8988T (cell line): ENCODE data around the gene TRIP11.

Source experiments
- DNase-seq: peaks from one replicate; pipeline ENCODE4 v3.0.0; 2011

The TRIP11 gene

DNA sequence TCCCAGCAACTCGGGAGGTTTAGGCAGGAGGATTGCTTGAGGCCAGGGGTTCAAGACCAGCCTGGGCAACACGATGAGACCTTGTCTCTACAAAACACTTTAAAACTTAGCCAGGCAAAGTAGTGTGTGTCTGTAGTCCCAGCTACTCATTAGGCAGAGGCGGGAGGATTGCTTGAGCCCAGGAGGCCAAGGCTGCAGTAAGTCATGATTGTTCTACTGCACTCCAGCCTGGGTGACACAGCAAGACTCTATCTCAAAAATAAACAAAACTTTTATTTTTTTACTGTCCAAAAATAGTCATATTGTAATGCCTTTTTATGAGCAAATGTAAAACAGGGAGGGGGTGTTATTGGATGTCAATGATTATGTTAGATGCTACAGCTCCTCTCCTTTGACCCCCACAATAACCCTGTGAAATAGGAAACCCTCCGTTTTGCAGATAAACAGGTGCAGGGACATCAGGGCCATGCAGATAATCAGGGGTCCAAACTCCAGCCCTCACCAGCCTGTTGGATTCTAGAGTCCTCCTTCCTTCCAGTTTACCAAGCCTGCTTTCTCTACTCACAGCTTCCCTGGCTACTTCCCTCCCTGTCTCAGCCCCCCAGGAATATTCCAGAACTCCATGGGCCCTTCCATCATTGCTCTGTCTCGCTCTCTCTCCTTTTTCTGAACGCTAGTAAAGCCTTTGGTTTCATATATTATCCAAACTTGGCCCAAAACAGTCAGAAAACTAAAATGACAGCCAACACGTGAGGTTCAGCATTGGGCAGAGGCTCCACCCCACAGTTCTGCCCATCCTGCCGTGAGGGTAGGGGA is 86.5 kb downstream of the TRIP11 start:
- DNase-seq = no peak

DNA sequence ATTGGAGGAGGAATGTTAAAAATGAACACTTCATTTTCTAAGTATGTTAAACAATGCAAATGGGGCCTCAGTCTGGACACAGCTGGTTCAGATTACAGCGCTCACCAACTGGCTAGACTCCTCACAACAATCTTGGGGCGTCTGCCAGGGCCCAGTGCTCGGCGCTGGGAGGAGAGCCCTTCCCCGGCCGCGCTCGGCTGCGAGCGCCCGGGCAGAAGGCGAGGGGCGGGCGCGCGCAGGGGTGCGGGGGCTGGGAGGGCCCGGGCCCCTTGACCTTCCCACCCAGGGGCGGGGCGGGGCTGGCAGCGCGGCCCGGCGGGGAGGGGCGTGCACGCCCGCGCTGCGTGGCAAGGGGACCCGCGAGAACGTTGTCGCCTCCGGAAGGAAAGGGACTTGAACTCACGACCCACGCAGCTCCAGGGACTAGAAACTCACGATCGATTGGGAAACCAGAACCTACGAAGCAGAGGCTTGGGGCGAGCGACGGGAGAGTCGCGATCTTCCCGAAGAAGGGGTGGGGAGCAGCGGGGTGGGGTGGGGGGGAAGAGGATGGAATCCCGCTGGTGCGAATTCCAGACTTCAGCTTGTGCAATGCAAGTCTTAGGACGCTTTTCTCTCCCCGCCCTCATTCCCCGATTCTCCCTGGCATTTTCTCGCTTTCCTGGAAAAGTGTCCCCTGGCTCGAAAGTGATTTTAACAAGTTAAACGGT is 92.2 kb downstream of the TRIP11 start, which contains the start of gene FBLN5:
Gene FBLN5 (minus strand): TSS at position 220 of the 710 bp plus-strand sequence. CDS start 465 bp downstream, outside the sequence.
- DNase-seq = peak; percentile 32

DNA sequence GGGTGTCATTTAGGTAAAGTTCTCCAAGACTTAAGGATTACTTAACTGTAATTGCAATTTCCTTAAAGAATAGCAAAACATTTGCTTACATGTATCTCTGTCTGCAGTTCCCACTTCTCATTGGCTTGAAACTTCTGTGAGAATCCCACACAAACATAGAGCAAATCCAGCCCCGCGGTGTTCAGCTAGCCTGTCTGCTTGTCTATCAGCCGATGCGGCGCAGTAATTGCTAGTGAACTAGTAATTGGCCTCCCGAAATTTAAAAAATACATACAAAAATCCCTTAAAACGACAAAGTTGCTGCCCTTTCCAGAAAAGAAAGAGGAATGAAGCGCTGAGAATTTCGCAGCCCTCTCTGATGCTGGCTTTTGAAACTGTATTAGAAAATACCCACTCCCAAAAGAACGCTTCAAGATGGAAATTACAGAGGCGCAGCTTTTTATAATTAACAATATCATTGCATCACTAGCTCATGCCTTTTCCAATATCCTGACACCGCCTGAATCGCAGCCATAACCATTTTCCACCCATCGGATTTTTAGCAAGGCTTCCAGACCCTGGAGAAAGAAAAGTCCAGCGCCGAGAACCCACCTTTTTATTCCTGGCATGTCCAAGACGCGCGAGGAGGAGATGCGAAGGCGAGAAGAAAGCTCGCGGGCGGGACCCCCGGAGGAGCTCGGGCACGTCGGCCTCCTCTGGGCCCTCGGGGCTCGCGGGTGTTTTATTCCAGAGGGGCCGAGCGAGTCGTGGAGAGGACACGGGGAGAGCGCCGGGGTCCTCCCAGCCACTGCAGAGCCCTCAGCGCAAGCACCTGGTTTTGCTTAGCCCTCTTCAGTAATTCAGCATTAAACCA is 93.0 kb downstream of the TRIP11 start:
- DNase-seq = no peak

DNA sequence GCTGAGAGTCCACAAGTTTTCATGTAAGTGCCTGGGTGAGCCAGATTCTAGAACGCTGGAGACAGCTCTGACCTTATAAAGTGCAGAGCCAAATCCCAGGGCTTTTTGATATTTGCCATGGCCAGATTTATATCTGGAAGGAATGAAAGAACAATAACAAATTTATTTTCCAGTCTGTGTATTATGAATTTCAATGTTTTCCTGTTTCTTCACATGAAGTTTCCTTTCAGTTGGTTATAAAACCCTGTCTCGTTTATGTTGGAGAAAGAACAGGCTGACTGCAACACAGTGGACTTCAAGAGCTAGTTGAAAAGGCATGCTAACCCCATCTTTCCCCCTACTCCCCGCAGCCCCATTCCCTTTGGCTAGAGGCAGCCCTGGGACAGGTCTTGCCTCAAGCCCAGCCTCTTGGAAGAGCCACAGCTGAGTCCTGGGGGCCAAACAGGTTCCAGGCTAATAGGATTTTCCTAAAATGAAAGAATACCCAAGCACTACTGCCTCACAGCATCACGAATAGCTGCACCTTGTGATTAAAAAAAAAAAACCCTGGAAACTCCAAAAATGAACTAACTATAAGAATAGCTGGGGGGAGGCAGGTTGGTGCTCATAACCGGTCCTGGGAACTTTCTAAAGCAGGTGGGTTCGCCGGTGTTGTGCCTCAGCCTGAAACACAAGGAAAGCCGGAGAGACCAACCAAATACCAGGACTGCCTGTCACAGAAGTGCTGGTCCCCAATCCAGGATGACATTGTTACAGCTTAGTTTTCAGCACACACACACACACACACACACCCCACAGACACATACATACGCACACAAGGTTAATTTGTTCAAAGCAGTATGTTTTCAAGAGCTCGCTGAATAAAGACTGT is 93.9 kb downstream of the TRIP11 start:
- no peak for DNase-seq

- no peak for DNase-seq
These were observed 96.9 kb downstream of the TRIP11 start for GRCh38 chr14:91942946-91943345.

- DNase-seq = no peak
These were observed 97.7 kb downstream of the TRIP11 start for GRCh38 chr14:91942128-91942527.

- no peak for DNase-seq
These were observed 99.7 kb downstream of the TRIP11 start for GRCh38 chr14:91940209-91940608.

DNA sequence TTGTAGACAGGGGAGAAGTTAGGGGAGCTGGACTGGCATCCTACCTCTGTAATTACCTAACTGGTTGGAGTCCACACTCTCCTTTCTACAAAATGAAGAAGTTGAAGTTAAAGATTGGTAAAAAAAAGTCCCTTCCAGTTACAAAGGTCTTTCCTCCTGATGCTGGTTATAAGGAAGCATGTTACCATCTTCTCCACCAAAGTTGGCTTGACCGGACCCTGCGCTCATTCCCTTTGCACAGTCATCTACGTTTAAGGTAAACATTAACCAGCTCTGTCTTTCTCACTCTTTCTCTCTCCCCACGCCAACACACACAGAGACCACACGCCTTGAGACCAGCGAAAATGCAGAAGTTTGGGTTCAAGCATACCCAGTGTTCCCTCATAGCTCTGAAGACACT is 104.3 kb downstream of the TRIP11 start:
- no peak for DNase-seq

DNA sequence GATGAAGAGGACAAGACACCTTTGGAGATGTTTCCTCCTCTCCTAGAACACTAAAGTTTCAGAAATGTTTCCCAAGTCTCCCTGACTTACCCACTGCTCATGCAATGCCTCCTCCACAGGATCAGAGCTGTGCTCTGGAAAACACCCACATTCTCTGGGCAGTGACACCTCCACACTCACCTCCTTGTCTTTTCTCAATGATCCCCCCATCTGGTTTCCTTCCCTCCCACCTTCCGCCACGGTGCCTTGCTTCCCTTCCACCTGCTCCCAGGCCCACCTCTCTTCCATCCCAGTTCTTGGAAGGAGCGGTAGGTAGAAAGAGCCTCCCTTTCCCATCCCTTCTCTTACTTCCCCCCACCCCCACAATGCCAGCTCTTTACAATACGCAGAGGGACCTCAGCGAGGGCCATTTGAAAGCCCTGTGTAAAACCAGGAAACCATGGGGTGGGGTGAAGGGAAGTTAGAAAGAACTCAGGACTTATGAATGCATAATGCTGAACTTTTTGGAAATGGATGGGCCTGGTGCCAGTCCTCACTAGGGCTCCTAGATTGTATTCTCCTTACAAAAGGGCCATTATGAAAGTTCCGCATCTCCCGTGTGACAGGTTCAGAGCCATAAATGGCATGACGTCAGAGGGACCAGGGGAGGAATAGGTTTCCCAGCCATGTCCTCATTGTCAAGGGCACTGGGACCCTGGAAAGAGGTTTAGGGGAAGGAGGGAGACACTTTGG is 105.1 kb downstream of the TRIP11 start:
- no peak for DNase-seq

DNA sequence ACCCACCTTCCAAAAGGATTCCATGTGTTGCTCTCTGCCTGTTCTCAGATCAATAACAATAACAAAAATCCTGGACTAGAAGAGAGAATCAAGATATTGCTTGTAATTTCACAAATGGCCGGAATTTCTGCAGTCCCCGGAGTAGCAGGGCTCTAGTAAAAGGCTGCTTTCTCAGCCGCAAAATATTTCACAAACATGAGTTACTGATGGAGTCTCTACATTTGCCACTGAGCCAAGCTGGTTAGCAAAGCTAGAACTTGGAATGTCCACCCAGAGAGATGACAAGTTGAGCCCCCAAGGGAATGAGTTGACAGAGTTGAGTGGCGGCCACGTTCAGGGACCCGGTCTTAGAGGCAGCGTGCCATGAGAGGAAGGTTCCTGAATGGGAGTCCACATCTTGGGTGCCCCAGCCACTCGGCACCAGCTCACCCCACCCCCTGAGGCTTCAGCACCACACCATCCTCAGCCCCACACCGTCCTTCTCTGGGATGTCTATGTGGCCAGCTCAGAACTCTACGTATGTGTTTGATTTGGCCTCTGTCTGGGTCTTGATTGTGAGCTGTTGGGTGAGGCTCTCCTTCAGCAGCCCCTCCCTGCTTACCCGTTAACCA is 108.3 kb downstream of the TRIP11 start:
- DNase-seq = no peak

- DNase-seq = no peak
These were observed 110.2 kb downstream of the TRIP11 start for GRCh38 chr14:91929700-91930099.

DNA sequence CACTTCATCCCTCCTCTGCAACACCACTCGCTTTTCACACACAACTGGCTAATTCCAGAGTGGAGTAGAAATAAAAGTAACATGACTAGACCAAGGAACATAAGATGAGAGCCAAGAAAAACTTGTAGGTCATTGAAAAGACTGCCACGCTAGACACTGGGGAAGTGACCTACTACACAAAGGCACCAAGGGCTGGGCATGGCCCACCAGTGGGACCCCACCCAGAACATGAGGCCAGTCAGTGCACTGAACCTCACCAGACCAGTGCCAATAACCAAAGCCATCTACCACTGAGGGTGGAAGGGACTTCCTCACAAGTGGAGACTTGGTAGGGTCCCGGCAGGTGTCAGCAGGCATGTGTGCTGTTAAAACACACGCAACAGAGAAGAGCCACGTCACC is 112.1 kb downstream of the TRIP11 start:
- DNase-seq = no peak

DNA sequence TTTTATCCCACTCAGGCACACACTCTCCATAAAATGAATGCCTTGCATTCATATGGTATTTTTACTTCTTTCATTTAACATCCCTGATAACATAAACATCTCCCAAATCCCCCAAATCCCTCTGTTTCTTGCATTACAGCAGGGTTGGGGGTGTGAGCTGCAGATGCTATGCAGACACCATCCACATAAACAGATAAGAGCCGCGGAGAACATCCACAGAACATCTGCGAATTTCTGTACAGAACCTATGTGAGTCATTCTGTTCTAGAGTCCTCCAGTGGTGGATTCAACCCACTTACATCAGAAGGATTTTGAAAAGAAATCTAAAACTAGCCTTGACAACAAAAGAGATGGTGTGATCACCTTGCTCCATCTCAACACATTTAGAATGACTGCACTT is 112.7 kb downstream of the TRIP11 start:
- no peak for DNase-seq

DNA sequence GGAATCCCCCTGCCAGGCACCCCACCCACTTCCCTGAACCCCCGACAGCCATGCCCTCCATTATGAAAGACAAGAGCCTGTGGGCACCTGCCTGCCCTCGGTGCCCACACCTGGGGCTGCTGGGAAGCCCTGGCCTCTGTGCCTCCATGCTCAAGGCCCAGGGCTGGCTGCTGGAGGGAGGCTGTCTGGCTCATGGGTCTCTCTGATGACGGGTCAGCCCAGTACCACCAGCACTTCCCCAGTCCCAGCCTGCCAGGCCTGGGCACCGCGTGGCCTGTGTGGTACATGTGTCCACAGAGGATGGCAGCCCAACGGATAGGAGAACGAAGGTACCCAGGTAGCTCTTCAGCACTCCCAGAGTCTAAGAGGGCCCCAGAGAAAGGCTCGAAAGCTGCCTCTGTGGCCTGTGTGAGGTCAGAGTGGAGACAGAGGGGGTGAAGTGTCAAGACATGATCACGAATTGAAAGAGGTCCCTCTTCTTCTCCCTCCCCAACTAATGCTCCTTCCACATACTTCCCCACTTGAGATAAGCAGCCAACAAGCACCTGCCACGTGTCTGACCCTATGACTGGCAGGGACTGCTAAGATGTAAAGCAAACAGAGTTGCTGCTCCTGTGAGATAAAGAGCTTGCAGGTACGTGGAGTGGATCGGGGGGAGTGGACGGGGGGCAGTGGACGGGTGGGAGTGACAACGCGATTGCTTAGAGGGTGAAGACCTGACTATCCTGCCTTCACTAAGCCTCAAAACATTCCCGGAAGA is 113.5 kb downstream of the TRIP11 start:
- no peak for DNase-seq

DNA sequence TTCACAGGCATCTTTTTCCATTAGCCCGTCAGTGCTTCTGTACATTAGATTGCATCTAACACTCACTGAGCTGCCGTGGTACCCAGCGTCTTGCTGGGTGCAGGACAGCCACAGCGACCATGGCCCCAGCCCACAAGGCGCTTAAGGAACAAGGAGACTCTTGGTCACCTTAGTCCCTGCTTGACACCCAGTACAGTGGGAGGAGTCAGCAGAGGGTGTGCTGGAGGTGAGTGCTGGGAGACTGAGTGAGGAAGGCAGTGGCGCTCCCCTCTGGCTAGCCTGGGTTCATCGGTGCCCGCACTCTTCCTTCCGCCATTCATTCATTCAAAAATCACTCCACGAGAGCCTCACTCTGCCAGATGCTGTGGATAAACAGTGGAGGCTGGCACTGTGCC is 114.1 kb downstream of the TRIP11 start:
- no peak for DNase-seq

GRCh38 chr14:91925001-91925726 is 114.7 kb downstream of the TRIP11 start:
- DNase-seq = no peak

DNA sequence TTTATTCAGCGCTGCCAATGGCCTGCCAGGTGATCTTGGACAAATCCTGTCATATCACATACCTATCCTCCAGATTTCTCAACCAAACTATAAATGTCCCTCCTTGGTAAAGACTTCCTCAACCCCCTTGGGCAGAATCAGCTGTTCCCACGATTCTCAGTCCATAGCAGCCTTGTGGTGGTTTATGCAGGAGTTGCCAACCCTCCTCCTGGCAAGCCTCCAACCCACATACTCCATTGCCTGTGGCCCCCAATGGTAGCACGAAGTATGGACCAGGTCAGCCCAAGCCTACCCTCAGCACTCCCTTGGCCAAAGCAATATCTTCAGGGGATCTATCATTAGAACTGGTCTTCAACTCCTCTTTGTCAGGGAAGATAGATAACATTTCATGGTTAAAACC is 119.3 kb downstream of the TRIP11 start:
- no peak for DNase-seq

- DNase-seq = no peak
These were observed 120.0 kb downstream of the TRIP11 start for GRCh38 chr14:91919814-91920213.

GRCh38 chr14:91918186-91918883 is 121.5 kb downstream of the TRIP11 start:
- DNase-seq = no peak
